ENCODE results near the gene FA2H.

GRCh38 chr16:74734361-74735161 lies 40.1 kb downstream of the FA2H start:
- TF ChIP-seq CTCF (IDR thresholded peaks at IDR 0.05; ENCODE audit: borderline replicate concordance, extremely low read depth, low read length, poor library complexity, severe bottlenecking) (no peak), EZH2 (IDR thresholded peaks at IDR 0.05; ENCODE audit: borderline replicate concordance, low read depth, low read length, severe bottlenecking) (no peak)
